ENCODE results near the gene M6PR. TPM values are rescaled to one million over a fixed set of nuclear protein-coding genes. Genes with fewer than 3 reads are reported as not detected.

M6PR gene
- polyA plus RNA-seq, 1 donor (not counting 4 experiments of a cell fraction or from before 2014, with no cell fraction given): 127 TPM

DNA sequence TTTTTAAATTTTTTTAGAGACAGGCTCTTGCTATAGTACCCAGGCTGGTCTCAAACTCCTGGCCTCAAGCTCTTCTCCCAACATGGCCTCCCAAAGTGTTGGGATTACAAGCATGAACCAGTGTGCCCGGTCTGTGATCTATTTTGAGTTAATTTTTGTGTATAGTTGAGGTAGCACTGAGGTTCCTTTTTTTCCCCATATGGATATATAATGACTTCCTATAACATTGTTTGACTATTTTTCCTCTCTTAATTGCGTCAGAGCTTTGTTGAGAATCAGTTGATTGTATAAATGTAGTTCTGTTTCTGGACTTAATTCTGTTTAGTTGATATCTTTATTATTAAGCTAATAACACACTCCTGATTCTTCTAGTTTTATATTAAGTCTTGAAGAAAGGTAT is 8.6 kb upstream of the M6PR start:
- H3K4me3 ChIP-seq (ENCODE audit: control insufficient read depth in 2 of 3, extremely low read depth in 1 of 3, insufficient read depth in 2 of 3, low read depth in 1 of 3, low read length in 3 of 3): no peak overlapping the region
- H3K4me1 ChIP-seq (ENCODE audit: control insufficient read depth, extremely low read depth, insufficient read depth, low read length): no peaks in the 10 kb centered on the region
- H3K36me3 ChIP-seq (ENCODE audit: control insufficient read depth in 2 of 2, extremely low read depth in 1 of 2, insufficient read depth in 2 of 2, low read length in 2 of 2): no peaks in the 10 kb centered on the region
- TF ChIP-seq, protein P1, sequence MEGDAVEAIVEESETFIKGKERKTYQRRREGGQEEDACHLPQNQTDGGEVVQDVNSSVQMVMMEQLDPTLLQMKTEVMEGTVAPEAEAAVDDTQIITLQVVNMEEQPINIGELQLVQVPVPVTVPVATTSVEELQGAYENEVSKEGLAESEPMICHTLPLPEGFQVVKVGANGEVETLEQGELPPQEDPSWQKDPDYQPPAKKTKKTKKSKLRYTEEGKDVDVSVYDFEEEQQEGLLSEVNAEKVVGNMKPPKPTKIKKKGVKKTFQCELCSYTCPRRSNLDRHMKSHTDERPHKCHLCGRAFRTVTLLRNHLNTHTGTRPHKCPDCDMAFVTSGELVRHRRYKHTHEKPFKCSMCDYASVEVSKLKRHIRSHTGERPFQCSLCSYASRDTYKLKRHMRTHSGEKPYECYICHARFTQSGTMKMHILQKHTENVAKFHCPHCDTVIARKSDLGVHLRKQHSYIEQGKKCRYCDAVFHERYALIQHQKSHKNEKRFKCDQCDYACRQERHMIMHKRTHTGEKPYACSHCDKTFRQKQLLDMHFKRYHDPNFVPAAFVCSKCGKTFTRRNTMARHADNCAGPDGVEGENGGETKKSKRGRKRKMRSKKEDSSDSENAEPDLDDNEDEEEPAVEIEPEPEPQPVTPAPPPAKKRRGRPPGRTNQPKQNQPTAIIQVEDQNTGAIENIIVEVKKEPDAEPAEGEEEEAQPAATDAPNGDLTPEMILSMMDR (optimal IDR thresholded peaks at IDR 0.05 in 1 of 3, IDR thresholded peaks at IDR 0.05 in 1 of 3, conservative IDR thresholded peaks at IDR 0.05 in 1 of 3; ENCODE audit: extremely low read depth in 1 of 3, insufficient read depth in 2 of 3, low read length in 3 of 3): no peak
- TF ChIP-seq EZH2 (IDR thresholded peaks at IDR 0.05; ENCODE audit: low read length): no peak
- FAIRE-seq (no peak), DNase-seq (ENCODE audit: low read depth, low spot score) (no peak)
- H3K79me2 ChIP-seq (ENCODE audit: control insufficient read depth, insufficient read depth, low read length): no peaks in the 10 kb centered on the region
- no peak overlapping the region for H3K27ac ChIP-seq (ENCODE audit: control insufficient read depth, insufficient read depth, low read length)
- H3K9me3 ChIP-seq (ENCODE audit: control insufficient read depth, low read depth, low read length): no peaks in the 10 kb centered on the region
- H2AFZ ChIP-seq (ENCODE audit: control insufficient read depth, low read length): no peak overlapping the region
- H4K20me1 ChIP-seq (ENCODE audit: control insufficient read depth, extremely low read depth, insufficient read depth, low read length): no peaks in the 10 kb centered on the region
- no peaks in the 10 kb centered on the region for H3K9me1 ChIP-seq (ENCODE audit: control insufficient read depth, extremely low read depth, insufficient read depth, low read length)
- no peak overlapping the region for H3K4me2 ChIP-seq (ENCODE audit: control insufficient read depth, extremely low read depth, insufficient read depth, low read depth, low read length)
- no peaks in the 10 kb centered on the region for H3K27me3 ChIP-seq (ENCODE audit: control insufficient read depth, extremely low read depth, insufficient read depth, low read length)
- no peak overlapping the region for H3K9ac ChIP-seq (ENCODE audit: control insufficient read depth, extremely low read depth, insufficient read depth, low read length)
- dilution Hi-C loops (cut with MboI; ENCODE audit: extremely low pct_ligation_motif_present, low sequenced_read_pairs): no loop called here

DNA sequence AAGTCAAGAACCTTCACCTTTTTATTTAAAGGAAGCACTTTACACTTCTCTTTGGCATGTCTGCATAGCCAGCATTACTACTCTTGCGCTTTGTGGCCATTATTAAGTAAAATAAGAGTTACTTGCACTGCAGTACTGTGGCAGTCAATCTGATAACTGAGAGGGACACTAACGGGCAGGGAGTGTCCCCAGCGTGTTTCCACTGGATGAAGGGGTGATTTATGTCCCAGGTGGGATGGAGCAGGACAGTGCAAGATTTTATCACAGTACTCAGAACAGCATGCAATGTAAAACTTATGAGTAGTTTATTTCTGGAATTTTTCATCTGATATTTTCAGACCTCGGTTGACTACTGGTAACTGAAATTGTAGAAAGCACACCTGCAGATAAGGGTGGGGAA is 8.1 kb upstream of the M6PR start:
- Histone ChIP-seq H3K9me3 (ENCODE audit: control insufficient read depth, low read depth, low read length) (no peaks in the 10 kb centered on the region), H3K4me2 (ENCODE audit: control insufficient read depth, extremely low read depth, insufficient read depth, low read depth, low read length) (no peak overlapping the region), H3K36me3 (ENCODE audit: control insufficient read depth in 2 of 2, extremely low read depth in 1 of 2, insufficient read depth in 2 of 2, low read length in 2 of 2) (no peaks in the 10 kb centered on the region), H2AFZ (ENCODE audit: control insufficient read depth, low read length) (no peak overlapping the region), H3K27ac (ENCODE audit: control insufficient read depth, insufficient read depth, low read length) (no peak overlapping the region), H3K27me3 (ENCODE audit: control insufficient read depth, extremely low read depth, insufficient read depth, low read length) (no peaks in the 10 kb centered on the region), H3K4me1 (ENCODE audit: control insufficient read depth, extremely low read depth, insufficient read depth, low read length) (no peaks in the 10 kb centered on the region), H3K9me1 (ENCODE audit: control insufficient read depth, extremely low read depth, insufficient read depth, low read length) (no peaks in the 10 kb centered on the region), H3K4me3 (ENCODE audit: control insufficient read depth in 2 of 3, extremely low read depth in 1 of 3, insufficient read depth in 2 of 3, low read depth in 1 of 3, low read length in 3 of 3) (no peak overlapping the region), H3K9ac (ENCODE audit: control insufficient read depth, extremely low read depth, insufficient read depth, low read length) (no peak overlapping the region), H4K20me1 (ENCODE audit: control insufficient read depth, extremely low read depth, insufficient read depth, low read length) (no peaks in the 10 kb centered on the region), H3K79me2 (ENCODE audit: control insufficient read depth, insufficient read depth, low read length) (no peaks in the 10 kb centered on the region)
- dilution Hi-C loops (cut with MboI; ENCODE audit: extremely low pct_ligation_motif_present, low sequenced_read_pairs): no loop called here
- no peak for TF ChIP-seq EZH2 (IDR thresholded peaks at IDR 0.05; ENCODE audit: low read length)
- TF ChIP-seq, protein P1 (optimal IDR thresholded peaks at IDR 0.05 in 1 of 3, IDR thresholded peaks at IDR 0.05 in 1 of 3, conservative IDR thresholded peaks at IDR 0.05 in 1 of 3; ENCODE audit: extremely low read depth in 1 of 3, insufficient read depth in 2 of 3, low read length in 3 of 3): no peak
- no peak for DNase-seq (ENCODE audit: low read depth, low spot score)
- FAIRE-seq: no peak
